Endometrium (tissue), 2 donors: ENCODE measurements around the gene OGDH.
"Not testable (repeated sequence)": the region's sequence is repeated elsewhere in the genome, so short reads cannot be mapped to it uniquely, and the experiment has no call there.

Experiments used
- FAIRE-seq: peaks from 2 replicates; lab custom pipeline; 2012; peaks lifted over from hg19 to GRCh38; lab: Jason Lieb, UNC
- donor health status: control.
- donor health status: control.

Gene OGDH

GRCh38 chr7:44667190-44667589, 60.8 kb downstream of the OGDH start:
- FAIRE-seq: no peak

- FAIRE-seq: no peak
Measured at GRCh38 chr7:44671069-44671468, 64.6 kb downstream of the OGDH start.

GRCh38 chr7:44673324-44673723, 66.9 kb downstream of the OGDH start:
- FAIRE-seq: no peak

GRCh38 chr7:44673771-44674170, 67.3 kb downstream of the OGDH start:
- no peak for FAIRE-seq

- no peak for FAIRE-seq
Measured at GRCh38 chr7:44674381-44674780, 68.0 kb downstream of the OGDH start.

GRCh38 chr7:44676776-44677175, 70.3 kb downstream of the OGDH start:
- FAIRE-seq: no peak

GRCh38 chr7:44678101-44678470, 71.7 kb downstream of the OGDH start:
- FAIRE-seq: no peak

GRCh38 chr7:44678471-44679179, 72.2 kb downstream of the OGDH start:
- FAIRE-seq: no peak

GRCh38 chr7:44681645-44682044, 75.2 kb downstream of the OGDH start:
- no peak for FAIRE-seq

GRCh38 chr7:44685723-44686122, 79.3 kb downstream of the OGDH start:
- FAIRE-seq: no peak

GRCh38 chr7:44689427-44689826, 83.0 kb downstream of the OGDH start:
- no peak for FAIRE-seq

- no peak for FAIRE-seq
Measured at GRCh38 chr7:44693641-44694313, 87.3 kb downstream of the OGDH start.

GRCh38 chr7:44694326-44694725, 87.9 kb downstream of the OGDH start:
- no peak for FAIRE-seq

GRCh38 chr7:44694766-44695165, 88.3 kb downstream of the OGDH start:
- no peak for FAIRE-seq

- no peak for FAIRE-seq
Measured at GRCh38 chr7:44695756-44696155, 89.3 kb downstream of the OGDH start.

GRCh38 chr7:44696728-44697127, 90.3 kb downstream of the OGDH start:
- no peak for FAIRE-seq

- no peak for FAIRE-seq
Measured at GRCh38 chr7:44697136-44698045, 91.0 kb downstream of the OGDH start.

GRCh38 chr7:44698046-44698580, 91.7 kb downstream of the OGDH start:
- FAIRE-seq: no peak

- FAIRE-seq: not testable (repeated sequence)
Measured at GRCh38 chr7:44699598-44699997, 93.2 kb downstream of the OGDH start.

GRCh38 chr7:44700322-44700721, 93.9 kb downstream of the OGDH start:
- no peak for FAIRE-seq

- FAIRE-seq: not testable (repeated sequence)
Measured at GRCh38 chr7:44703391-44703790, 97.0 kb downstream of the OGDH start.

GRCh38 chr7:44703921-44704320, 97.5 kb downstream of the OGDH start:
- no peak for FAIRE-seq

GRCh38 chr7:44705434-44705833, 99.0 kb downstream of the OGDH start:
- FAIRE-seq: no peak
